Dermis microvascular lymphatic vessel endothelial cell (primary cell): ENCODE results near the gene SHB. TPM values are rescaled to one million over a fixed set of nuclear protein-coding genes. Genes with fewer than 3 reads are reported as not detected.
"Not testable (repeated sequence)": the region's sequence is repeated elsewhere in the genome, so short reads cannot be mapped to it uniquely, and the experiment has no call there.

ENCODE experiments used
- DNase-seq, 2 donors: peaks; one replicate each; pipeline versions ENCODE4 v3.0.0 to v3.0.0-alpha.2; 2010; ENCODE audit warnings: low read depth in 2 of 2
- total RNA-seq: library from RNA; depleted of rRNA; stranded (reverse); fragments of >200 nt; gene quantifications from 2 replicates; pipeline ENCODE4 v1.2.1, GENCODE V29; 2014

Gene SHB
- total RNA-seq, 1 donor from 2014 or later = 14.1 TPM

- DNase-seq = no peak
Observed at GRCh38 chr9:37970301-37971107, 98.5 kb downstream of the SHB start.

DNA sequence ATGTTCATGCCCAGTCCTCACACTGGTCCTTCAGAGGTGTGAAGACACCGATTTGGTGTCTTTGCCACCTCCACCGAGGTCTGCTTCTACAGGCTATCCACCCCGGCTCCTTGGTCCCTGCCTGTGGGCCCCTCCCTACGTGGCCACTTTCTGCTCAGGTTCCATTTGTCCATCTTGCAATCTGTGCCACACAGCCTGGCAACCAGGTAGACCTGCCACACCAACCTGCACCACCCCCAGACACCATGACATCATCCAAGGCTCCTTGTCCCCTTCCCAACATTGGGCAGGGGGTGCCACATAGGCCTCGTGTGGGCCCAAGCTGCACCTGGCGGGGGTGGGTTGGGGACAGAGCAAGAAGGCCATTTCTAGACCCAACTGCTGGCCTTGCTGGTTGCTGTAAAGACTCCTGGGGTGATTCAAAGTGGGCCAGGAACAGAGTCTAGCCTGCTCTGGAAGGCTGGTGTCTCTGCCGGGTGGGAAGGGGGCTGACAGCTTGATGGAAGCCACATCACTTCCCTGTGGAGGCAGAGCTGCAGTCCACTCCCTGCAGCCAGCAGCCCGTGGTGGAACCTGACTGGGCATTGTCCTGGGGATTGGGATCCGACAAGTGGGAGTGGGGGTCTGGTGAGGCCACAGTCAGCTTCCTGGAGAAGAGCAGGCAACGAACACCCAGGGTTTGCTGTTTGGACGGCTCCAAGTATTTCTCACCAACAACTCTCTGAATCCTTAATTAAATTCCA, 99.3 kb downstream of the SHB start:
- DNase-seq = no peak

DNA sequence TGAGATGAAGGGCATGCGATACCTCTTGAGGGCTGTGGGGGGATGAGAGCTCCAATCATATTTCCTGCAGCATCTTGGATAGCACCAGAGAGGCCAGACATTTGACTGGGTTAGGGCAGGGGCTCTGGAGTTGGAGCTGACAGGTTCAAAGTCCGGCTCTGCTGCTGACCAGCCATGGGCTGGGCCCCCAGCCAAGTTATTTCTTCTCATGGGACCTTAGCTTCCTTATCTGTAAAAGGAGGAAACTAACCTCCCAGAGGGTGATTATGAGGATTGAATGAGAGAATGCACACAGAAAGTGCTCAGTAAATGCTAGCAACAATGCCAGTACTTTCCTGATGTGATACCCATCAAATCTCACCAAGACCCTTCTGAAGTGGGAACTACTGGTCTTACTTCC, 99.9 kb downstream of the SHB start:
- peak in 1 of 2 donors; percentile 77 for DNase-seq

- DNase-seq = no peak
Observed at GRCh38 chr9:37968228-37968701, 100.8 kb downstream of the SHB start.

- DNase-seq = no peak
Observed at GRCh38 chr9:37967761-37968080, 101.3 kb downstream of the SHB start.

GRCh38 chr9:37967014-37967760, 101.8 kb downstream of the SHB start:
- no peak for DNase-seq

DNA sequence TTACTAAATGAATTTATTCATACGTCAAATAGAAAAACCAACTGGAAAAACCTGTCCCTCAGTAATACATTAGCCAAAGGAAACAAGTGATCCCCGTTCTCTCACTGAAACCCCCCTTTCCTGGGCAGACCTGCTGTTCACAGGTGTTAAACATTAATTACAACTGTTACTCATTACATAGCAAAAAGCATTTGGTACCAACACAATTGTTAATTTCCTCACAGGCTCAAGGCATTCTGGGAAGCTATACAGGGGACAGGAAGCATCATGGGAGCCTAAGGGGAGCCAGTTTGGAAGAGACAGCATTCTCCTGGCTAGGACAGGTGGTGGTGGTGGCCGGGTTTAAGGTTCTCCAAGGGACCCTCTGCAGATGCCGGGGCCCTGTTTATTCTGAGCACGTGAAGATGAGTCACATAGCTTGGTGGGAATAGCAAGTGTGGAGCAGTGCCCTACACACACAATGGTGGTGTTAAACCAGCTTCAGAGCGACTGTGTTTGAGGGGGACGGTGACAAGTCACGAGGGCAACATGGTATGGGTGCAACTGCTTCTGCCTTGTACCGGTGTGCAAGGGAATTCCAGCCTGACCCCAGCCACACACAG, 102.5 kb downstream of the SHB start:
- peak in 1 of 2 donors; percentile 66 for DNase-seq

- DNase-seq = not testable (repeated sequence)
Observed at GRCh38 chr9:37965676-37966345, 103.2 kb downstream of the SHB start.

DNA sequence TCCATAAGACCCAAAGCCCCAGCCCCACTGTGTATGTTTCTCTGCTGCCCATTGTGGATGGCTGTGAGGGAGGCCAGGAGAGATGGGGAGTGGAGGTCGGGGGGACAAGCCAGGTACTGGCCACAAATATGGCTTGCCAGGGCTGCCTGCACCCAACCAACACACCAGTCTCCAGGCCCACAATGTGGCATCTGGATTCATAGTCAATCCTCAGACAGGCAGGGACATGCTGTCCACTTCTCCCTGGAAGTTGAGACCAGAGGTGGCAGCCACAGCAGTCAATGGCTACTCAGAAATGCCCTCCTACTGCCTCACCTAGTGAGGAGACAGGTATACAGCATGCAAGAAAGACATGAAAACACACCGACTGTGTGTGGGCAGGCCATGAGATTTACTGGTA, 103.9 kb downstream of the SHB start:
- no peak for DNase-seq

GRCh38 chr9:37964740-37965081, 104.3 kb downstream of the SHB start:
- no peak for DNase-seq

DNA sequence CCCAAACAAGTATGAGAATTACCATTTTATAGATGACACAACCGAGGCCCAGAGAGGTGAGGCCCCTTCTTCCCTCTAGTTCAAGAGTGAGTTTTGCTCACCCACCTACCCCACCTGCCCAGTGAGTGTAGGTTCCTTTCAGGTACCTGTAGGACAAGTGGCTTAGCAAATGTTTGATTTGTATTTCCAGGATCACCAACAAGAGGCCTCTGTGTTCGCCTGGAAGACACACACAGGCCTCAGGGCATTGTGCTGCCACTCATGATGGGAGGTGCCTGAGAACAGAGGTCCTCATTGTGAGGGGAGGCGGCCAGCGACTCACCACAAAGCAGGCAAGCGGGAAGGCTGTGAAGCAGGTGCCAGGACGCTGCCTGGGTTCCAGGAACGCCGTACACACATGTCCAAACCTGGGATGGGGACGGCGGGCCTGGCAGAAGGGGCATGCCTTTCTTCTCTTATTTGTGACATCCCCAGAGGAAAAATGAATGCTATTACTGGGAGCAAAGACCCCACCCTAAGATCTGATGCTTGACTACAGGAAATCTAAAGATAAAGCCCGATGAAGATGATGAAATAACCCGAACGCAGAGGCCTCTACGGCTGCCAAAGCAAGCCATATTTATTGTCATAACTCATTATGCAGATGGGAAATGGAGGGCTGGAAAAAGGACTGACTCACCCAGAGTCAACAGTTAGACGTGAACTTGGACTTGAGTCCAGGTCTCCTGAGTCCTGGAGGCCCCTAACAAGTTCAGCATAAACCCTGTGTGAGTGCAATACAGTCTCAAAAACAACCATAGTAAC, 104.9 kb downstream of the SHB start:
- peak; percentile 89 to 96 for DNase-seq

DNA sequence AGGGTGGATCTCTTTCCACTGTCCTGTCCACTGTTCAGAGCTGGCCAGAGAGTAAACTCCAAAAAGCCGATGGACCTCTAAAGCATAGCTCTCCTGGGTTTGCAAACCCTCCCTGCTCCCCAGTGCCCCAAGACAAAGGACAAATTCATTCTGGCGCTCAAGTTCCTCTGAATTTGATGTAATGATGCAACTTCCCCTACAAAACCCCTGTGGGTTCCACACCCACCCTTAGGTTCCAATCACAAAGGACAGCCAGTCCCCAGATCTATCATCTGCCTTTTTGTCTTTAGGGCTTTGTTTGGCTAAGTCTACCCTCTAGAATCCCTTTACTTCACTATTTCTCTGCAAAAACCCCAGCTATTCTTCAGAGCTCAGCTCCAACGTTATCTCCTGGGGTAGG, 107.7 kb downstream of the SHB start:
- no peak for DNase-seq

DNA sequence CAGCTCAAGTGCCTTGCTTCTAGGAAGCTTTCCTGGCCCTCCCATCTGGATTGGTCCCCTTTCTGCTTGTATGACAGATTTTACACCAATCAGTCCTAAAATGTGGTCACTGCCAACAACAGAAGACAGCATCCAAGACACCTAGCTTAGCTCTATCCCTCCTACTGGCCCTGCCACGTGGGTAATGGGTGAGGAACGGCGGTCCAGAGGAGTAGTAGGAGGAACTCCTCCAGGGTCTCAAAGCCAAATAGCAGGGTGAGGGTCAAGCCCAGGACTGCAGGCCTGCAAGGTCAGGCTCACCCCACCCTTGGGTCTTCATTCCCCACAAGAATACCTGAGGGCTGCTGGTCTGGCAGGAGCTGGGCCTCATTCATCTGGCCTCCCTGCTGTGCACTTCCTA, 108.4 kb downstream of the SHB start:
- DNase-seq = no peak

DNA sequence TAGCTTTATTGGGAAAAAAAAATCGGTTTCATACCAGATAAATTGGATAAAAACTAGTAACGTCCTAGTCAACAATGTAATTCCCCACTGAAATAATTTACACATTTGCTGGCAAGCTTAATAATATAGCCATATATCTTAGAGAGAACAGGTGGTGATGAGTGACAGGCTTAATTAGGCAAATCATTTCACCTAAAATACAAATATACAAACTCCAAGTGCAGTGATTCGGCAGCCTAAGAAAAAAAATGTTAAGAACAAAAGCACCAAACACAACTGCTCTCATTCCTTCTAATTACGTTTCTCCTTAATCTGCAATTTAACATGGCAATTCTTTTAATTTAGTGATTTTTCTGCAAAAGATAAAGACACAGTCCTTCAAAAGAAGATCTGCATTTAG, 109.1 kb downstream of the SHB start:
- no peak for DNase-seq

DNA sequence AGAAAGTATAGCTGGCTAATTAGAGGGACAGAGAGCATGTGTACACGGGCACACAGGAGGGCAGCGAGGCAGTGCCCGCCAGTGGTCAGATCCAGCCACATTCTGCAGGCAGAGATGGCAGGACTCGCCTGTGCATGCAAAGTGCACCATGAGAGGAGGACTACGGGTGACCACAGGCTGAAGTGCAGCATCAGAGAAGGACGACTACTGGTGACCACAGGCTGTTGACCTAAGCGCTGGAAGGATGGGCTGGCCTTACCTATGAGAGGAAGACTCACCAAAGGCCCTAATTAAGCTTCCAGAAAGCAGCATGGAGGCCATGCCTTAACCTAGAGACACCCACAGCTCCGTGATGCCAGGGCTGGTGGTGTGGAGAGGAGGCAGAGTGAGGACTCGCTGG, 110.9 kb downstream of the SHB start:
- DNase-seq = no peak

DNA sequence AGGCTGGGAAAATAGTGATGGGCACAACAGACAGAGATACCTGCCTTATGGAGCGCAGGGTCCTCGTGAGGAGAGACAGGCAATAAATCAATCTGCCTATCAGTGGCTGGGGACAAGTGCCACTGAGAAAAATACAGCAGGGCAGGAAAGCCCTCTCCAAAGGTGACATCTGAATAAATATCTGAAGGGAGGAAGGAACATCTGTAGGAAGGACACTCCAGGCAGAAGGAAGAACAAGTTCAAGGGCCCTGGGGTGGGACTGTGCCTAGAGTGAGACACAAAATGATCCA, 111.4 kb downstream of the SHB start:
- DNase-seq = no peak

DNA sequence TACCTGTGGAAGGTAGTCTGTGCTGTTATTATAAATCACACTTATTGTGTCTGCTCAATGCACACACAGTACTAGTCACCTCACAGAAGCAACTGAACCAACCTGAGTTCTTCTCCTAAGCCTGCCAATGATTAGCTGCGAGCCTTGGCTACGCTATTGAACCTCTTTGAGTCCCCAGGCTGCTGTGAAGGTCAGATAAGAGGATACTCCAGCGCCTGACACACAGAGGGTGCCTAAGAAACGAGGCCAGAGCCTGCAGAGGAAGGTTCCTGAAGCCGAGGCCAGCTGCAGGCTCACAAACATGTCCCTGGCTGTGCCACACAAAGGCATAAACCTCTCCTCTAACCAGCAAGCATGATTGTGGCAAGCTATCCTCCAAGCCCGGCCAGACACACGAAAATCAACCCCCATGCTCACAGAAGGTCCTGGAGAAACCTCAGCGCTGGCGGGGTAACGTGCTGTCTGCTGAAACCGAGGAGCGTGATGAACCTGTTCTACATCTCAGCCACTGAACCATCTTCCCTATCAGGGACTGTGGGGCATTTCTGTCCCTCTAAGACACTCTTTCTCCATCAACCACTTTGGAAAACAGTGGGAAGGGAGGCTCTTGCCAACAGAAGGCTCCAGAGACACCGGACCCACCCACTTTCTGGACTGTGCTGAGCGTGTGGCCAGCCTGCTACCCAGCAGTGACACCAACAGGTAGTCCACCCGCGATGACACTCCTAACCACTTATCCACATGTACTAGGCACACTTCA, 111.9 kb downstream of the SHB start:
- no peak for DNase-seq

DNA sequence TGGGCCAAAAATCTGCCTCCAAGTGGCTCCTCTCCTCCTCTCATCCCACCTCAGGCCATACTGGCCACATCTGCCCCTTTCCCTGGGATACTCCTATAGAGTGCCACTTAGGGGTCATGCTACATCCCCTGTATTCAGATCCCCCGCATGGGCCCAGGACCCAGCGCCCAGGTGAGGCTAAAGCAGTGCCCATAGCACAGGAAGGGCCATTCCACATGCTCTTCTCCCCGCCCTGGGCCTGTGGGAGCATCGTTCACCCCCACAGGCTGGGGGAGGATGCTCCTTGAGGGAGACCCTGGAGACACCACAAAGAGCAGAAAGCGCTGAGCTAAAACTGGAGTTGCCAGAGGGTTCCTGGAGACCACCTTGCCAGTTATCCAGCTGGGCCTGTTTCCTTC, 112.6 kb downstream of the SHB start:
- DNase-seq = no peak

DNA sequence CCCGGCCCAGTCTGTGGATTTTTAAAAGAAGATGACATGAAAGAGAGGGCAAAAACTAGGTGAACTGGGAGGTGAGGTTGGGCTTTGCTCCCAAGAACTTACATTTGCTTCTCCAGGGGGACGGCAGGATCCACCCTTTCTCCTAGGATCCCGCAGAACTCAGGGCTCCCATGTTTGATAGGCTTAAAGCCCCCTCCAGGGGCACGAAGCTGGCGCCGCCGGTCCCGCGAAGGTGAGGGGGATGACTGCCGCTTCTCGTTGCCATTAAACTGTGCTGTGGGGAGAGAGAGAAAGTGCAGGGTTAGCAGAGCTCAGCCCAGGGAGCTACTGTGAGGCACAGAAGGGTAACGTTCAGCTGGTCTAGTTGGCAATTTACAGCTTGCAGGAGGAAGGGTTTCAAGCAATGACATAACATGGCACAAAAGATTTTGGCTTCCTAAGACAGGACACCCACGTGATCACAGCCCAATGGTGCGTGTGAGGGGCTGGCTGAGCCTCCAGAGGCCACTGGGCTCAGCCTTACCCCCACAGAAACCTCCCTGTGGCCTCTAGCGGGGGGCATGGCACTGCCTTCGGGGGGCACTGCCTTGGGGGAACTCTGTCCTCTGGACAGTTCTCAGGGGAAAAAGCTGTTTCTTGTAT, 113.1 kb downstream of the SHB start:
- no peak for DNase-seq

DNA sequence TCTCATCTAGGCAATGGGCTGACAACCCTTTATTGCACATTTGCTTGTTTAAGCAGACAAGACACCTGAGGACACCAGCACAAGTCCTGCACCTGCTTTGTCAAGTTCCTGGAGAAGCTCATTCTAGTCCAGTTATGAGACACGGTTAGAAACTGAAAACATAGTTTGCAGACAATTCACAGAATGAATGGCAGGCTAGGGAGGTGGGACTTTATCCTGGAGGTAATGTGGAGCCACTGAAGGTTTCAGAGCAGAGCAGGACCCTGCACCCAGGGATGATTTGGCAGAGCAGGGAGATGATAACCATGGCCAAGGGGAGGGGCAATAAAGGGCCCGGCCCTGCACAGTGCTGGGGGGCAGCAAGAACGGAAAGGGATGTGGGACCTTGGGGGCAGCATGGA, 114.4 kb downstream of the SHB start:
- DNase-seq = no peak
